Esophagus muscularis mucosa (tissue), 4 donors: ENCODE data around the gene MTX2. TPM values are rescaled to one million over a fixed set of nuclear protein-coding genes. Genes with fewer than 3 reads are reported as not detected.

ENCODE experiments used
- DNase-seq: peaks from one replicate; pipeline ENCODE4 v3.0.0-alpha.2; 2017; ENCODE audit errors: extremely low spot score
- H3K27ac ChIP-seq, 4 donors: fragments of 200-600 bp; sonication (generic); replicated peaks in 1 of 4; 1 replicate in 3 of 4; 2 replicates in 1 of 4; pipeline ENCODE4 v1.5.1; 2016 to 2019; ENCODE audit warnings: mild to moderate bottlenecking in 1 of 4
- H3K27me3 ChIP-seq, 4 donors: fragments of 200-600 bp; sonication (generic); one replicate each; pipeline versions ENCODE4 v1.5.1 to v1.6.0; 2016 to 2019
- H3K36me3 ChIP-seq, 4 donors: fragments of 200-600 bp; sonication (generic); one replicate each; pipeline ENCODE4 v1.5.1; 2016 to 2019
- H3K4me1 ChIP-seq, 4 donors: fragments of 200-600 bp; sonication (generic); one replicate each; pipeline ENCODE4 v1.5.1; 2016 to 2019
- H3K4me3 ChIP-seq, 4 donors: fragments of 200-600 bp; sonication (generic); 1 replicate in 2 of 4; 2 replicates in 2 of 4; pipeline ENCODE4 v1.5.1; 2016 to 2019; ENCODE audit warnings: mild to moderate bottlenecking in 4 of 4, moderate library complexity in 1 of 4
- H3K9me3 ChIP-seq, 4 donors: fragments of 200-600 bp; sonication (generic); 1 replicate in 3 of 4; 2 replicates in 1 of 4; pipeline ENCODE4 v1.5.1; 2016 to 2019
- CTCF ChIP-seq, 3 experiments: fragments of 200-600 bp in 2 of 3; fragments of 450-650 bp in 1 of 3; sonication (generic) in 2 of 3; IDR thresholded peaks; one replicate each; pipeline ENCODE4 v1.5.1; 2017 to 2019; ENCODE audit warnings: antibody characterized with exemption in 3 of 3, mild to moderate bottlenecking in 2 of 3, moderate library complexity in 1 of 3
- EP300 ChIP-seq: sonication (generic); formaldehyde crosslinking; IDR thresholded peaks from one replicate; pipeline ENCODE4 v1.6.1; 2017; ENCODE audit warnings: antibody characterized with exemption
- POLR2A ChIP-seq: fragments of 450-650 bp; IDR thresholded peaks from one replicate; pipeline ENCODE4 v1.6.1; 2017; ENCODE audit warnings: antibody characterized with exemption, moderate library complexity, mild to moderate bottlenecking, low read depth
- POLR2AphosphoS5 ChIP-seq, 2 donors: sonication (generic); formaldehyde crosslinking; IDR thresholded peaks; one replicate each; pipeline ENCODE4 v1.6.1; 2017; ENCODE audit warnings: antibody characterized with exemption in 2 of 2
- WGBS: methylation state at CpG from one replicate; pipeline ENCODE4 v1.1.5; 2018; 5-methylcytosine and 5-hydroxymethylcytosine counted together
- intact Hi-C: fragments of 100-400 bp; cut with DNase I; formaldehyde crosslinking; loops from one replicate; pipeline ENCODE4 v1.15.1; 2023
- total RNA-seq, 4 donors: library from RNA; depleted of rRNA; stranded (reverse); fragments of >200 nt; gene quantifications; one replicate each; pipeline versions ENCODE4 v1.1.0 to v1.2.1, GENCODE V29; 2016

MTX2 gene
- total RNA-seq, 4 donors from 2014 or later = 26.2 to 31.1 (median 27.6) TPM

GRCh38 chr2:176283291-176284068, 14.2 kb downstream of the MTX2 start:
- Histone ChIP-seq H3K27me3 (no peaks in the 10 kb centered on the region), H3K4me3 (no peak overlapping the region), H3K4me1 (peaks cover 3 to 19% (median 4%) of the 10 kb centered on the region in 4 donors), H3K9me3 (no peaks in the 10 kb centered on the region), H3K27ac (no peak overlapping the region), H3K36me3 (no peaks in the 10 kb centered on the region)
- TF ChIP-seq CTCF (IDR thresholded peaks at IDR 0.05) (no peak), POLR2A (no peak), EP300 (no peak), POLR2AphosphoS5 (IDR thresholded peaks at IDR 0.05) (no peak)
- intact Hi-C loops = no loop called here
- 76% methylated on average over 1 of the region's 1 CpG for WGBS
- DNase-seq = no peak

- 39% methylated on average over 1 of the region's 1 CpG for WGBS
- no peak overlapping the region for H3K27ac ChIP-seq
- no peak for TF ChIP-seq EP300
- no peak for TF ChIP-seq CTCF (IDR thresholded peaks at IDR 0.05)
- no peak for TF ChIP-seq POLR2A
- TF ChIP-seq POLR2AphosphoS5 (IDR thresholded peaks at IDR 0.05) = no peak
- no peak for DNase-seq
- intact Hi-C loops = no loop called here
- no peaks in the 10 kb centered on the region for H3K9me3 ChIP-seq
- no peaks in the 10 kb centered on the region for H3K27me3 ChIP-seq
- H3K4me1 ChIP-seq = peaks cover 4 to 19% (median 6%) of the 10 kb centered on the region in 4 donors
- no peak overlapping the region for H3K4me3 ChIP-seq
- no peaks in the 10 kb centered on the region for H3K36me3 ChIP-seq
These were observed 15.3 kb downstream of the MTX2 start for GRCh38 chr2:176284461-176285049.

- no peak for TF ChIP-seq CTCF (IDR thresholded peaks at IDR 0.05)
- TF ChIP-seq POLR2AphosphoS5 (IDR thresholded peaks at IDR 0.05) = no peak
- no peak for TF ChIP-seq POLR2A
- TF ChIP-seq EP300 = no peak
- H3K9me3 ChIP-seq = no peaks in the 10 kb centered on the region
These were observed 16.1 kb downstream of the MTX2 start for GRCh38 chr2:176285321-176285720.

GRCh38 chr2:176291335-176291734, 22.1 kb downstream of the MTX2 start:
- 88% methylated on average over 4 of the region's 4 CpGs for WGBS

More at GRCh38 chr2:176285321-176285720, 16.1 kb downstream of the MTX2 start:
- Histone ChIP-seq H3K4me3 (no peak overlapping the region), H3K4me1 (peaks cover 4 to 19% (median 6%) of the 10 kb centered on the region in 4 donors), H3K27me3 (no peaks in the 10 kb centered on the region), H3K36me3 (no peaks in the 10 kb centered on the region), H3K27ac (no peak overlapping the region)
- intact Hi-C loops = no loop called here
- DNase-seq = no peak

More at GRCh38 chr2:176291335-176291734, 22.1 kb downstream of the MTX2 start:
- Histone ChIP-seq H3K9me3 (no peaks in the 10 kb centered on the region), H3K36me3 (no peaks in the 10 kb centered on the region), H3K27ac (no peak overlapping the region), H3K27me3 (no peaks in the 10 kb centered on the region), H3K4me3 (no peak overlapping the region), H3K4me1 (peaks cover 7 to 28% (median 20%) of the 10 kb centered on the region in 4 donors)
- DNase-seq = no peak
- TF ChIP-seq POLR2A (no peak), POLR2AphosphoS5 (IDR thresholded peaks at IDR 0.05) (no peak), EP300 (no peak), CTCF (IDR thresholded peaks at IDR 0.05) (no peak)
- intact Hi-C loops = no loop called here
